Measurements from ENCODE around the gene ST3GAL3.

The ST3GAL3 gene

DNA sequence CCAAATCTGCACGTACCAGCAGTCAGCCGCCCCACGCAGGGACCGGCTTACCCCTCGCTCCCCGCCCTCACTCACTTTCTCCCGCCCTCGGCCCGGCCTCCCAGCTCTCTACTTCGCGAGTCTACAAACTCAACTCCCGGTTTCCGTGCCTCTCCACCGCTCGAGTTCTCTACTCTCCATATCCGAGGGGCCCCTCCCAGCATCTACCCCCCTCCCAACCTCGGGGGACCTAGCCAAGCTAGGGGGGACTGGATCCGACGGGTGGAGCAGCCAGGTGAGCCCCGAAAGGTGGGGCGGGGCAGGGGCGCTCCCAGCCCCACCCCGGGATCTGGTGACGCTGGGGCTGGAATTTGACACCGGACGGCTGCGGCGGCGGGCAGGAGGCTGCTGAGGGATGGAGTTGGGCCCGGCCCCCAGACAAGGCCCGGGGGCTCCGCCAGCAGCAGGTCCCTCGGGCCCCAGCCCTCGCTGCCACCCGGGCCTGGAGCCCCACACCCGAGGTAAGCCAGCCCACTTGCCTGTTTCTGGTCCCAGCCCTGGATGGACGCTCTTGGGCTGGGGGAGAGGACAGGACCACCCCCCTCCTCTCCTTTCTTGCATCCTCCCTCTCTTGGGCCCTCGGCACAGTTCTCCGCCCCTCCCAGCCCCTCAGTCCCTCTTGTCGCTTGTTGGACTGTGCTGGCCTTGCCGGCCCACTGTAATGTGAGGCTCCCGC is 226.2 kb downstream of the ST3GAL3 start, which contains the start of gene ARTN (continued):
- TF ChIP-seq, protein P1, sequence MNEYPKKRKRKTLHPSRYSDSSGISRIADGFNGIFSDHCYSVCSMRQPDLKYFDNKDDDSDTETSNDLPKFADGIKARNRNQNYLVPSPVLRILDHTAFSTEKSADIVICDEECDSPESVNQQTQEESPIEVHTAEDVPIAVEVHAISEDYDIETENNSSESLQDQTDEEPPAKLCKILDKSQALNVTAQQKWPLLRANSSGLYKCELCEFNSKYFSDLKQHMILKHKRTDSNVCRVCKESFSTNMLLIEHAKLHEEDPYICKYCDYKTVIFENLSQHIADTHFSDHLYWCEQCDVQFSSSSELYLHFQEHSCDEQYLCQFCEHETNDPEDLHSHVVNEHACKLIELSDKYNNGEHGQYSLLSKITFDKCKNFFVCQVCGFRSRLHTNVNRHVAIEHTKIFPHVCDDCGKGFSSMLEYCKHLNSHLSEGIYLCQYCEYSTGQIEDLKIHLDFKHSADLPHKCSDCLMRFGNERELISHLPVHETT (tag by site-specific recombination; IDR thresholded peaks at IDR 0.05): no peak
- TF ChIP-seq ZNF350 (tag by site-specific recombination; IDR thresholded peaks at IDR 0.05): no peak
- peak; percentile 61 for TF ChIP-seq GLIS1 (tag by site-specific recombination; IDR thresholded peaks at IDR 0.05)
- no peak for TF ChIP-seq ZNF785 (tag by site-specific recombination; IDR thresholded peaks at IDR 0.05)
- no peak; the same call in 1 of the 2 replicates for TF ChIP-seq ZNF10 (tag by site-specific recombination; IDR thresholded peaks at IDR 0.05)
- TF ChIP-seq, protein P2, sequence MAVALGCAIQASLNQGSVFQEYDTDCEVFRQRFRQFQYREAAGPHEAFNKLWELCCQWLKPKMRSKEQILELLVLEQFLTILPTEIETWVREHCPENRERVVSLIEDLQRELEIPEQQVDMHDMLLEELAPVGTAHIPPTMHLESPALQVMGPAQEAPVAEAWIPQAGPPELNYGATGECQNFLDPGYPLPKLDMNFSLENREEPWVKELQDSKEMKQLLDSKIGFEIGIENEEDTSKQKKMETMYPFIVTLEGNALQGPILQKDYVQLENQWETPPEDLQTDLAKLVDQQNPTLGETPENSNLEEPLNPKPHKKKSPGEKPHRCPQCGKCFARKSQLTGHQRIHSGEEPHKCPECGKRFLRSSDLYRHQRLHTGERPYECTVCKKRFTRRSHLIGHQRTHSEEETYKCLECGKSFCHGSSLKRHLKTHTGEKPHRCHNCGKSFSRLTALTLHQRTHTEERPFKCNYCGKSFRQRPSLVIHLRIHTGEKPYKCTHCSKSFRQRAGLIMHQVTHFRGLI (tag by site-specific recombination; IDR thresholded peaks at IDR 0.05): 0 out of 2 replicates have a peak, but pooled peaks have one; percentile 40
- TF ChIP-seq, protein P3, sequence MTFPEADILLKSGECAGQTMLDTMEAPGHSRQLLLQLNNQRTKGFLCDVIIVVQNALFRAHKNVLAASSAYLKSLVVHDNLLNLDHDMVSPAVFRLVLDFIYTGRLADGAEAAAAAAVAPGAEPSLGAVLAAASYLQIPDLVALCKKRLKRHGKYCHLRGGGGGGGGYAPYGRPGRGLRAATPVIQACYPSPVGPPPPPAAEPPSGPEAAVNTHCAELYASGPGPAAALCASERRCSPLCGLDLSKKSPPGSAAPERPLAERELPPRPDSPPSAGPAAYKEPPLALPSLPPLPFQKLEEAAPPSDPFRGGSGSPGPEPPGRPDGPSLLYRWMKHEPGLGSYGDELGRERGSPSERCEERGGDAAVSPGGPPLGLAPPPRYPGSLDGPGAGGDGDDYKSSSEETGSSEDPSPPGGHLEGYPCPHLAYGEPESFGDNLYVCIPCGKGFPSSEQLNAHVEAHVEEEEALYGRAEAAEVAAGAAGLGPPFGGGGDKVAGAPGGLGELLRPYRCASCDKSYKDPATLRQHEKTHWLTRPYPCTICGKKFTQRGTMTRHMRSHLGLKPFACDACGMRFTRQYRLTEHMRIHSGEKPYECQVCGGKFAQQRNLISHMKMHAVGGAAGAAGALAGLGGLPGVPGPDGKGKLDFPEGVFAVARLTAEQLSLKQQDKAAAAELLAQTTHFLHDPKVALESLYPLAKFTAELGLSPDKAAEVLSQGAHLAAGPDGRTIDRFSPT (tag by site-specific recombination; IDR thresholded peaks at IDR 0.05): no peak
- TF ChIP-seq, protein P4, sequence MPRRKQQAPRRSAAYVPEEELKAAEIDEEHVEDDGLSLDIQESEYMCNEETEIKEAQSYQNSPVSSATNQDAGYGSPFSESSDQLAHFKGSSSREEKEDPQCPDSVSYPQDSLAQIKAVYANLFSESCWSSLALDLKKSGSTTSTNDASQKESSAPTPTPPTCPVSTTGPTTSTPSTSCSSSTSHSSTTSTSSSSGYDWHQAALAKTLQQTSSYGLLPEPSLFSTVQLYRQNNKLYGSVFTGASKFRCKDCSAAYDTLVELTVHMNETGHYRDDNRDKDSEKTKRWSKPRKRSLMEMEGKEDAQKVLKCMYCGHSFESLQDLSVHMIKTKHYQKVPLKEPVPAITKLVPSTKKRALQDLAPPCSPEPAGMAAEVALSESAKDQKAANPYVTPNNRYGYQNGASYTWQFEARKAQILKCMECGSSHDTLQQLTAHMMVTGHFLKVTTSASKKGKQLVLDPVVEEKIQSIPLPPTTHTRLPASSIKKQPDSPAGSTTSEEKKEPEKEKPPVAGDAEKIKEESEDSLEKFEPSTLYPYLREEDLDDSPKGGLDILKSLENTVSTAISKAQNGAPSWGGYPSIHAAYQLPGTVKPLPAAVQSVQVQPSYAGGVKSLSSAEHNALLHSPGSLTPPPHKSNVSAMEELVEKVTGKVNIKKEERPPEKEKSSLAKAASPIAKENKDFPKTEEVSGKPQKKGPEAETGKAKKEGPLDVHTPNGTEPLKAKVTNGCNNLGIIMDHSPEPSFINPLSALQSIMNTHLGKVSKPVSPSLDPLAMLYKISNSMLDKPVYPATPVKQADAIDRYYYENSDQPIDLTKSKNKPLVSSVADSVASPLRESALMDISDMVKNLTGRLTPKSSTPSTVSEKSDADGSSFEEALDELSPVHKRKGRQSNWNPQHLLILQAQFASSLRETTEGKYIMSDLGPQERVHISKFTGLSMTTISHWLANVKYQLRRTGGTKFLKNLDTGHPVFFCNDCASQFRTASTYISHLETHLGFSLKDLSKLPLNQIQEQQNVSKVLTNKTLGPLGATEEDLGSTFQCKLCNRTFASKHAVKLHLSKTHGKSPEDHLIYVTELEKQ (tag by site-specific recombination; IDR thresholded peaks at IDR 0.05; ENCODE audit: borderline replicate concordance): no peak
- TF ChIP-seq ZNF510 (tag by site-specific recombination; IDR thresholded peaks at IDR 0.05; ENCODE audit: insufficient replicate concordance): no peak
- no peak for TF ChIP-seq ZNF654 (tag by site-specific recombination; IDR thresholded peaks at IDR 0.05; ENCODE audit: low read depth)
- no peak for TF ChIP-seq ZNF404 (tag by site-specific recombination; IDR thresholded peaks at IDR 0.05)
- no peak for TF ChIP-seq ZNF548 (tag by site-specific recombination; IDR thresholded peaks at IDR 0.05)
- no peak for TF ChIP-seq ZNF549 (tag by site-specific recombination; IDR thresholded peaks at IDR 0.05)
- TF ChIP-seq SP2 (tag by site-specific recombination; IDR thresholded peaks at IDR 0.05): peak; percentile 71
- TF ChIP-seq, protein P5, sequence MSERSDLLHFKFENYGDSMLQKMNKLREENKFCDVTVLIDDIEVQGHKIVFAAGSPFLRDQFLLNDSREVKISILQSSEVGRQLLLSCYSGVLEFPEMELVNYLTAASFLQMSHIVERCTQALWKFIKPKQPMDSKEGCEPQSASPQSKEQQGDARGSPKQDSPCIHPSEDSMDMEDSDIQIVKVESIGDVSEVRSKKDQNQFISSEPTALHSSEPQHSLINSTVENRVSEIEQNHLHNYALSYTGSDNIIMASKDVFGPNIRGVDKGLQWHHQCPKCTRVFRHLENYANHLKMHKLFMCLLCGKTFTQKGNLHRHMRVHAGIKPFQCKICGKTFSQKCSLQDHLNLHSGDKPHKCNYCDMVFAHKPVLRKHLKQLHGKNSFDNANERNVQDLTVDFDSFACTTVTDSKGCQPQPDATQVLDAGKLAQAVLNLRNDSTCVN (tag by site-specific recombination; optimal IDR thresholded peaks at IDR 0.05): peak; percentile 23
- no peak for TF ChIP-seq ZNF214 (tag by site-specific recombination; IDR thresholded peaks at IDR 0.05; ENCODE audit: borderline replicate concordance)
- no peak for TF ChIP-seq ZNF211 (tag by site-specific recombination; IDR thresholded peaks at IDR 0.05; ENCODE audit: low read depth)
- TF ChIP-seq KLF7 (tag by site-specific recombination; IDR thresholded peaks at IDR 0.05; ENCODE audit: borderline replicate concordance): peak; percentile 68; the same call in 1 of the 2 replicates
- TF ChIP-seq, protein P6, sequence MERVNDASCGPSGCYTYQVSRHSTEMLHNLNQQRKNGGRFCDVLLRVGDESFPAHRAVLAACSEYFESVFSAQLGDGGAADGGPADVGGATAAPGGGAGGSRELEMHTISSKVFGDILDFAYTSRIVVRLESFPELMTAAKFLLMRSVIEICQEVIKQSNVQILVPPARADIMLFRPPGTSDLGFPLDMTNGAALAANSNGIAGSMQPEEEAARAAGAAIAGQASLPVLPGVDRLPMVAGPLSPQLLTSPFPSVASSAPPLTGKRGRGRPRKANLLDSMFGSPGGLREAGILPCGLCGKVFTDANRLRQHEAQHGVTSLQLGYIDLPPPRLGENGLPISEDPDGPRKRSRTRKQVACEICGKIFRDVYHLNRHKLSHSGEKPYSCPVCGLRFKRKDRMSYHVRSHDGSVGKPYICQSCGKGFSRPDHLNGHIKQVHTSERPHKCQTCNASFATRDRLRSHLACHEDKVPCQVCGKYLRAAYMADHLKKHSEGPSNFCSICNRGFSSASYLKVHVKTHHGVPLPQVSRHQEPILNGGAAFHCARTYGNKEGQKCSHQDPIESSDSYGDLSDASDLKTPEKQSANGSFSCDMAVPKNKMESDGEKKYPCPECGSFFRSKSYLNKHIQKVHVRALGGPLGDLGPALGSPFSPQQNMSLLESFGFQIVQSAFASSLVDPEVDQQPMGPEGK (tag by site-specific recombination; IDR thresholded peaks at IDR 0.05): peak; percentile 94
- TF ChIP-seq, protein P7, sequence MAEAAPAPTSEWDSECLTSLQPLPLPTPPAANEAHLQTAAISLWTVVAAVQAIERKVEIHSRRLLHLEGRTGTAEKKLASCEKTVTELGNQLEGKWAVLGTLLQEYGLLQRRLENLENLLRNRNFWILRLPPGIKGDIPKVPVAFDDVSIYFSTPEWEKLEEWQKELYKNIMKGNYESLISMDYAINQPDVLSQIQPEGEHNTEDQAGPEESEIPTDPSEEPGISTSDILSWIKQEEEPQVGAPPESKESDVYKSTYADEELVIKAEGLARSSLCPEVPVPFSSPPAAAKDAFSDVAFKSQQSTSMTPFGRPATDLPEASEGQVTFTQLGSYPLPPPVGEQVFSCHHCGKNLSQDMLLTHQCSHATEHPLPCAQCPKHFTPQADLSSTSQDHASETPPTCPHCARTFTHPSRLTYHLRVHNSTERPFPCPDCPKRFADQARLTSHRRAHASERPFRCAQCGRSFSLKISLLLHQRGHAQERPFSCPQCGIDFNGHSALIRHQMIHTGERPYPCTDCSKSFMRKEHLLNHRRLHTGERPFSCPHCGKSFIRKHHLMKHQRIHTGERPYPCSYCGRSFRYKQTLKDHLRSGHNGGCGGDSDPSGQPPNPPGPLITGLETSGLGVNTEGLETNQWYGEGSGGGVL (tag by site-specific recombination; IDR thresholded peaks at IDR 0.05): peak; percentile 45; the same call in 1 of the 2 replicates
